GM10266 (cell line): ENCODE measurements around the gene MYLK3.

Experiments
- DNase-seq: peaks from one replicate; pipeline ENCODE4 v3.0.0; 2012; ENCODE audit errors: extremely low spot score
- CTCF ChIP-seq: IDR thresholded peaks from 2 replicates; pipeline ENCODE4 v1.5.1; 2012; ENCODE audit warnings: mild to moderate bottlenecking, low read depth; ENCODE audit not compliant: control insufficient read depth, insufficient read depth; ENCODE audit errors: missing control alignments

The MYLK3 gene

GRCh38 chr16:46747777-46748651 lies at the start of gene MYLK3:
MYLK3 (minus strand) TSS chr16:46748344; CDS start chr16:46748193, 151 bp downstream.
- TF ChIP-seq CTCF, result no peak
- DNase-seq, result no peak

GRCh38 chr16:46797501-46797900 lies 49.4 kb upstream of the MYLK3 start:
- TF ChIP-seq CTCF, result no peak

GRCh38 chr16:46796764-46797269 lies 48.7 kb upstream of the MYLK3 start:
- no peak for DNase-seq
- TF ChIP-seq CTCF, result no peak

More at GRCh38 chr16:46797501-46797900, 49.4 kb upstream of the MYLK3 start:
- no peak for DNase-seq

GRCh38 chr16:46793841-46794240 lies 45.7 kb upstream of the MYLK3 start:
- DNase-seq, result no peak
- no peak for TF ChIP-seq CTCF

GRCh38 chr16:46790599-46791270 lies 42.6 kb upstream of the MYLK3 start:
- no peak for TF ChIP-seq CTCF
- DNase-seq, result no peak

- no peak for TF ChIP-seq CTCF
- peak; percentile 83 for DNase-seq
These were observed 41.6 kb upstream of the MYLK3 start for GRCh38 chr16:46789499-46790414.
